A549 (cell line): ENCODE results near the gene COQ10A. TPM values are rescaled to one million over a fixed set of nuclear protein-coding genes. Genes with fewer than 3 reads are reported as not detected.

Experiments
- ATAC-seq, 2 experiments: fragments of 200-7000 bp in 1 of 2; fragments of >200 bp in 1 of 2; cut with Nextera tagmentation in 1 of 2; cut with Tn5 transposase in 1 of 2; 3 replicates each; pipeline versions ENCODE4 v1.8.0 to v1.9.1; 2018 to 2020; ENCODE audit warnings: mild to moderate bottlenecking in 1 of 2, moderate library complexity in 1 of 2
- CTCF ChIA-PET: fragments of 300-600 bp; sonication (Branson Sonifier 250); formaldehyde crosslinking; extraction: SDS; loops from one replicate; lab custom pipeline; 2021; ENCODE audit warnings: antibody characterized with exemption, inconsistent platforms; lab: Yijun Ruan, JAX
- POLR2A ChIA-PET: fragments of 350-600 bp; formaldehyde crosslinking; extraction: SDS; loops from one replicate; lab custom pipeline; 2021; ENCODE audit warnings: antibody characterized with exemption, inconsistent platforms; lab: Yijun Ruan, JAX
- DNase-seq, 2 experiments: peaks; one replicate each; pipeline versions ENCODE4 v3.0.0 to v3.0.0-alpha.2; 2011 to 2016; ENCODE audit warnings: low read depth in 1 of 2, low spot score in 1 of 2
- FAIRE-seq: peaks from 2 replicates; lab custom pipeline; 2011; peaks lifted over from hg19 to GRCh38; lab: Jason Lieb, UNC
- H3K27ac ChIP-seq, 2 experiments: fragments of >200 bp; sonication (Bioruptor Twin); formaldehyde crosslinking; 3 replicates each; pipeline ENCODE4 v1.5.1; 2016 to 2017
- H3K4me1 ChIP-seq: fragments of >200 bp; sonication (Bioruptor Twin); formaldehyde crosslinking; 3 replicates; pipeline ENCODE4 v1.6.1; 2016
- H3K4me2 ChIP-seq: fragments of >200 bp; sonication (Bioruptor Twin); formaldehyde crosslinking; 3 replicates; pipeline ENCODE4 v1.6.1; 2016
- H3K4me3 ChIP-seq: fragments of >200 bp; sonication (Bioruptor Twin); formaldehyde crosslinking; 3 replicates; pipeline ENCODE4 v1.5.1; 2016
- H3K9me3 ChIP-seq: fragments of >200 bp; sonication (Bioruptor Twin); formaldehyde crosslinking; 3 replicates; pipeline ENCODE4 v1.6.1; 2016
- BHLHE40 ChIP-seq: IDR thresholded peaks from 2 replicates; pipeline ENCODE4 v1.6.1; 2012; ENCODE audit warnings: low read depth, low read length, inconsistent platforms
- CHD4 ChIP-seq: fragments of 200-600 bp; sonication (generic); IDR thresholded peaks from 2 replicates; pipeline ENCODE4 v1.6.1; 2016; ENCODE audit warnings: antibody characterized with exemption, mild to moderate bottlenecking, borderline replicate concordance
- EHMT2 ChIP-seq: fragments of 200-600 bp; sonication (generic); IDR thresholded peaks from 2 replicates; pipeline ENCODE4 v1.6.1; 2016; ENCODE audit warnings: antibody characterized with exemption, low read depth, mild to moderate bottlenecking, moderate library complexity
- EP300 ChIP-seq, 2 experiments: fragments of >200 bp; sonication (Bioruptor Twin); formaldehyde crosslinking; IDR thresholded peaks; 2 replicates in 1 of 2; 3 replicates in 1 of 2; pipeline ENCODE4 v1.6.1; 2016 to 2017
- FOSB ChIP-seq: fragments of 250-450 bp; sonication (Bioruptor Pico); IDR thresholded peaks from 2 replicates; pipeline ENCODE4 v1.5.0; 2020; ENCODE audit warnings: mild to moderate bottlenecking, moderate library complexity
- FOSL2 ChIP-seq, 2 experiments: fragments of 450-650 bp in 1 of 2; fragments of >200 bp in 1 of 2; sonication (Bioruptor Twin) in 1 of 2; formaldehyde crosslinking; IDR thresholded peaks; 2 replicates each; pipeline versions ENCODE4 v1.5.0 to v1.6.1; 2016 to 2020; ENCODE audit warnings: mild to moderate bottlenecking in 1 of 2, moderate library complexity in 1 of 2
- HDAC2 ChIP-seq: fragments of 200-600 bp; sonication (generic); IDR thresholded peaks from 2 replicates; pipeline ENCODE4 v1.6.1; 2016
- HOXA7 ChIP-seq: fragments of 250-450 bp; sonication (Bioruptor Pico); IDR thresholded peaks from 2 replicates; pipeline ENCODE4 v1.5.0; 2020; ENCODE audit warnings: mild to moderate bottlenecking, moderate library complexity
- HOXB13 ChIP-seq: fragments of 250-450 bp; sonication (Bioruptor Pico); IDR thresholded peaks from 2 replicates; pipeline ENCODE4 v1.5.0; 2020; ENCODE audit warnings: low read depth, mild to moderate bottlenecking, moderate library complexity
- JUN ChIP-seq, 2 experiments: fragments of >200 bp; sonication (Bioruptor Twin); formaldehyde crosslinking; IDR thresholded peaks; 2 replicates in 1 of 2; 3 replicates in 1 of 2; pipeline ENCODE4 v1.6.1; 2016 to 2017
- JUNB ChIP-seq: fragments of >200 bp; sonication (Bioruptor Twin); formaldehyde crosslinking; IDR thresholded peaks from 2 replicates; pipeline ENCODE4 v1.6.1; 2016
- KDM5A ChIP-seq: fragments of 200-600 bp; sonication (generic); IDR thresholded peaks from 2 replicates; pipeline ENCODE4 v1.6.1; 2016; ENCODE audit warnings: antibody characterized with exemption, mild to moderate bottlenecking
- MAFK ChIP-seq: fragments of 450-650 bp; IDR thresholded peaks from 2 replicates; pipeline ENCODE4 v1.6.1; 2014; ENCODE audit not compliant: partially characterized antibody
- NPAS2 ChIP-seq: fragments of 250-450 bp; sonication (Bioruptor Pico); IDR thresholded peaks from 2 replicates; pipeline ENCODE4 v1.8.0; 2022; ENCODE audit warnings: mild to moderate bottlenecking, moderate library complexity, borderline replicate concordance
- PHF8 ChIP-seq: fragments of 200-600 bp; sonication (generic); IDR thresholded peaks from 2 replicates; pipeline ENCODE4 v1.6.1; 2016; ENCODE audit warnings: low read depth, mild to moderate bottlenecking, antibody characterized with exemption, moderate library complexity, borderline replicate concordance
- POLR2AphosphoS2 ChIP-seq: conservative IDR thresholded peaks from 2 replicates; pipeline ENCODE4 v1.6.1; 2012; ENCODE audit warnings: low read length, improper control_type of control experiment, inconsistent platforms
- RAD21 ChIP-seq, 2 experiments: fragments of >200 bp in 1 of 2; sonication (Bioruptor Twin) in 1 of 2; formaldehyde crosslinking in 1 of 2; IDR thresholded peaks in 1 of 2; conservative IDR thresholded peaks in 1 of 2; 2 replicates in 1 of 2; 3 replicates in 1 of 2; pipeline ENCODE4 v1.6.1; 2012 to 2018; ENCODE audit warnings: inconsistent platforms in 1 of 2
- TP53 ChIP-seq: fragments of 250-450 bp; sonication (Bioruptor Pico); IDR thresholded peaks from 2 replicates; pipeline ENCODE4 v1.5.0; 2021; ENCODE audit warnings: mild to moderate bottlenecking, moderate library complexity
- ZNF302 ChIP-seq: fragments of 250-450 bp; sonication (Bioruptor Pico); IDR thresholded peaks from 2 replicates; pipeline ENCODE4 v1.9.0; 2021; ENCODE audit warnings: inconsistent platforms, mild to moderate bottlenecking, moderate library complexity
- ZSCAN20 ChIP-seq: fragments of 250-450 bp; sonication (Bioruptor Pico); IDR thresholded peaks from 2 replicates; pipeline ENCODE4 v1.8.0; 2022; ENCODE audit warnings: mild to moderate bottlenecking, moderate library complexity
- WGBS: methylation state at CpG from one replicate; pipeline ENCODE4 v1.1.6; 2017; ENCODE audit errors: missing lambda C conversion rate; 5-methylcytosine and 5-hydroxymethylcytosine counted together
- polyA plus RNA-seq, 4 experiments: library from polyadenylated mRNA; depleted of rRNA in 3 of 4; stranded (reverse); fragments of >200 nt; fragmentation: RNase III in 1 of 4; extraction: RNeasy Plus Mini Kit Qiagen cat#74134 plus additional on column Dnase treatment in 1 of 4; gene quantifications; 2 replicates in 3 of 4; 3 replicates in 1 of 4; pipeline ENCODE4 v1.2.3, GENCODE V29; 2011 to 2017
- TF ChIP-seq, protein P1 (sequence below): IDR thresholded peaks from 2 replicates; pipeline ENCODE4 v1.6.1; 2012
- TF ChIP-seq, protein P2 (sequence below): fragments of 250-450 bp; sonication (Bioruptor Pico); IDR thresholded peaks from 2 replicates; pipeline ENCODE4 v1.5.0; 2020; ENCODE audit warnings: low read depth, mild to moderate bottlenecking, moderate library complexity
- TF ChIP-seq, protein P3 (sequence below): fragments of 150-350 bp; IDR thresholded peaks from 2 replicates; pipeline ENCODE4 v1.6.1; 2014; ENCODE audit warnings: low read depth, mild to moderate bottlenecking, low read length
- TF ChIP-seq, protein P4 (sequence below): fragments of 450-650 bp; IDR thresholded peaks from 2 replicates; pipeline ENCODE4 v1.6.1; 2014; ENCODE audit warnings: antibody characterized with exemption
- TF ChIP-seq, protein P5 (sequence below): IDR thresholded peaks from 2 replicates; pipeline ENCODE4 v1.6.1; 2012
- TF ChIP-seq, protein P6 (sequence below): fragments of >200 bp; sonication (Bioruptor Twin); formaldehyde crosslinking; IDR thresholded peaks from 3 replicates; pipeline ENCODE4 v1.6.1; 2016
- TF ChIP-seq, protein P7 (sequence below): fragments of >200 bp; sonication (Bioruptor Twin); formaldehyde crosslinking; IDR thresholded peaks from 2 replicates; pipeline ENCODE4 v1.6.1; 2016

Gene COQ10A
- polyA plus RNA-seq, 2 of the 4 experiments (the other 2 are of a cell fraction) = 23.5 to 40.9 TPM

DNA sequence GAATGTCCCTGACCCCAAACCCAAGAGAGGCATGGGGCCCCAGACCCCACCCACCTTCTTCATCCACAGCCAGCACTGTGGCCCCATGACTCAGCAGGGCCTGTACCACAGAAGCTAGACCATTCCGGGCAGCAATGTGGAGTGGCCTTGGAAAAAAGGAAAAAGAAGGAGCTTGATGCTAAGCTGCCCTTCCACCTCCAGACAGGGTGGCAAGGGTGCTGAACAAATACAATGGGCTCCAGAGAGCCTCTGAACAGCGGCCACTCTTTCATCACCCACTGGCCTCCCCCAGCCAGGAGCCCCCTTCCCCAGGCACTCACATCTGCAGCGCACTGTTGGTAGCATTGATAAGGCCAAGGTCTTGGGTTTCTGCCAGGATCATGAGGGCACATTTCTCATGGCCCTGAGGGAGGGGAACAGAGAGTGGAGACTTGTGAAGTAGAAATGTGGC, 23.0 kb upstream of the COQ10A start:
- Histone ChIP-seq H3K4me3 (no peak overlapping the region), H3K4me1 (peaks cover 19% of the 10 kb centered on the region), H3K27ac (peak overlapping the region; percentile 13 to 59; a peak in 2 of 6 replicates), H3K9me3 (no peaks in the 10 kb centered on the region), H3K4me2 (no peak overlapping the region)
- POLR2A ChIA-PET = no interaction called here
- no peak for TF ChIP-seq TP53 (CRISPR knock-in tag)
- TF ChIP-seq PHF8 = no peak
- no peak for TF ChIP-seq ZSCAN20 (CRISPR knock-in tag)
- no peak for TF ChIP-seq KDM5A
- no peak for TF ChIP-seq CHD4
- TF ChIP-seq ZNF302 = no peak
- no peak for TF ChIP-seq HDAC2
- no peak for TF ChIP-seq NPAS2 (CRISPR knock-in tag)
- TF ChIP-seq RAD21 (conservative IDR thresholded peaks at IDR 0.05 in 1 of 2, IDR thresholded peaks at IDR 0.05 in 1 of 2) = no peak
- no peak for TF ChIP-seq BHLHE40
- TF ChIP-seq, protein P1, sequence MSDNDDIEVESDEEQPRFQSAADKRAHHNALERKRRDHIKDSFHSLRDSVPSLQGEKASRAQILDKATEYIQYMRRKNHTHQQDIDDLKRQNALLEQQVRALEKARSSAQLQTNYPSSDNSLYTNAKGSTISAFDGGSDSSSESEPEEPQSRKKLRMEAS = no peak
- no peak for TF ChIP-seq HOXA7 (CRISPR knock-in tag)
- no peak for TF ChIP-seq EHMT2
- no peak for TF ChIP-seq FOSB (CRISPR knock-in tag)
- ATAC-seq (peak in 1 of 2 experiments; percentile 12; a peak in 3 of 6 replicates), FAIRE-seq (no peak), DNase-seq (no peak)
- WGBS = 59% methylated on average over 3 of the region's 3 CpGs
- CTCF ChIA-PET = interaction anchor here (1.2 to 8.4 kb wide), 5 partner anchors 7 to 16 kb away, joined by 3 to 101 read pairs (median 4); partner anchors contain the start of gene ANKRD52

DNA sequence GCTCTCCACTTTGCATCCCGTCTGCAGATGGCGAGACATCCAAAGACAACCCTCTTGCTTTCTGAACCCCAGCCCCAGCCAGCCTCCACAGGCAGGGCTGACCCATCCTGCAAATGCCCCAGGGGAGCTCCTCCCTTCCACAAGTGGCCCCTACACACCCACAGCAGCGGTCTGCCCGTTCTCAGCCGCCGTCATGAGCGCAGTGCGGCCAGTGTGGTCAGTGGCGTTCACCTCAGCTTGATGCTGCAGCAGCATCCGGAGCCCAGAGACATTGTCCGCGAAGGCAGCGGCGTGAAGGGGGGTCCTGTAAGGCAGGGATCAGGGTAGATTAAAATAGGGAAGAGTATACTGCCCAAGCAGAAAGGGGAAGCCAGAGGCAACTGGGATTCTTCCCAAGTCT, 22.2 kb upstream of the COQ10A start:
- DNase-seq (no peak), ATAC-seq (no peak), FAIRE-seq (no peak)
- Histone ChIP-seq H3K4me3 (no peak overlapping the region), H3K9me3 (no peaks in the 10 kb centered on the region), H3K4me1 (peaks cover 19% of the 10 kb centered on the region), H3K27ac (no peak overlapping the region), H3K4me2 (no peak overlapping the region)
- TF ChIP-seq, protein P2, sequence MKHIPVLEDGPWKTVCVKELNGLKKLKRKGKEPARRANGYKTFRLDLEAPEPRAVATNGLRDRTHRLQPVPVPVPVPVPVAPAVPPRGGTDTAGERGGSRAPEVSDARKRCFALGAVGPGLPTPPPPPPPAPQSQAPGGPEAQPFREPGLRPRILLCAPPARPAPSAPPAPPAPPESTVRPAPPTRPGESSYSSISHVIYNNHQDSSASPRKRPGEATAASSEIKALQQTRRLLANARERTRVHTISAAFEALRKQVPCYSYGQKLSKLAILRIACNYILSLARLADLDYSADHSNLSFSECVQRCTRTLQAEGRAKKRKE (CRISPR knock-in tag) = no peak
- TF ChIP-seq MAFK (no peak), FOSL2 (IDR thresholded peaks at IDR 0.05) (no peak), FOSL2 (CRISPR knock-in tag; IDR thresholded peaks at IDR 0.05) (no peak), RAD21 (conservative IDR thresholded peaks at IDR 0.05 in 1 of 2, IDR thresholded peaks at IDR 0.05 in 1 of 2) (no peak), JUNB (no peak)
- POLR2A ChIA-PET = no interaction called here
- CTCF ChIA-PET = interaction anchor here (0.6 to 8.4 kb wide), 6 partner anchors 8 to 26 kb away, joined by 3 to 101 read pairs (median 3); partner anchors contain the start of gene ANKRD52
- WGBS = 96% methylated on average over 14 of the region's 14 CpGs

DNA sequence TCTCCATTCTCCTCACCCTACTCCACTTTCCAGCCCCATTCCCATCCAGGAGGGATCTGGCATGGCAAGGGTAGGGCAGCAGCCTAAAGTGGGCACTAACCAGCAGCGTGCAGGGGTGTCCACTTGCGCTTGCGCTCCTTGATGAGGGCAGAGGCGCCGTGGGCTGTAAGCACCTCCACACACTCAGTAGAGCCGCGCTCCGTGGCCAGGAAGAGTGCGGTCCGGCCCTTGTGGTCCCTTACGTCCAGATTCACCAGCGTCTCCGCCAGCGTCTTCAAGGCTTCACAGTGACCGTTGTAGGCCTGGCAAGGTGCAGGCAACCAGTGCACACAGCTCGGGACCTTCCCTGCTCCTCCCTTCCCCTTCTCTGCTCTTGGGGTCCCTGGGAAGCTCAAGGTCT, 18.8 kb upstream of the COQ10A start:
- Histone ChIP-seq H3K4me2 (no peak overlapping the region), H3K4me3 (no peak overlapping the region), H3K27ac (no peak overlapping the region), H3K4me1 (peaks cover 19% of the 10 kb centered on the region), H3K9me3 (no peaks in the 10 kb centered on the region)
- WGBS = 95% methylated on average over 16 of the region's 16 CpGs
- FAIRE-seq (no peak), ATAC-seq (no peak; a peak in 1 of 6 replicates), DNase-seq (no peak)
- ChIA-PET POLR2A (interaction anchor here (0.7 kb wide), 1 partner anchor 85 kb away, joined by 4 read pairs; no protein-coding TSS in a partner anchor), CTCF (interaction anchor here (0.5 to 14.6 kb wide), 8 partner anchors 9 to 113 kb away, joined by 3 to 146 read pairs (median 6); partner anchors contain the start of genes ANKRD52, COQ10A and SMARCC2)
- no peak for TF ChIP-seq POLR2AphosphoS2
- TF ChIP-seq, protein P3, sequence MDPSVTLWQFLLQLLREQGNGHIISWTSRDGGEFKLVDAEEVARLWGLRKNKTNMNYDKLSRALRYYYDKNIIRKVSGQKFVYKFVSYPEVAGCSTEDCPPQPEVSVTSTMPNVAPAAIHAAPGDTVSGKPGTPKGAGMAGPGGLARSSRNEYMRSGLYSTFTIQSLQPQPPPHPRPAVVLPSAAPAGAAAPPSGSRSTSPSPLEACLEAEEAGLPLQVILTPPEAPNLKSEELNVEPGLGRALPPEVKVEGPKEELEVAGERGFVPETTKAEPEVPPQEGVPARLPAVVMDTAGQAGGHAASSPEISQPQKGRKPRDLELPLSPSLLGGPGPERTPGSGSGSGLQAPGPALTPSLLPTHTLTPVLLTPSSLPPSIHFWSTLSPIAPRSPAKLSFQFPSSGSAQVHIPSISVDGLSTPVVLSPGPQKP = no peak
- TF ChIP-seq, protein P4, sequence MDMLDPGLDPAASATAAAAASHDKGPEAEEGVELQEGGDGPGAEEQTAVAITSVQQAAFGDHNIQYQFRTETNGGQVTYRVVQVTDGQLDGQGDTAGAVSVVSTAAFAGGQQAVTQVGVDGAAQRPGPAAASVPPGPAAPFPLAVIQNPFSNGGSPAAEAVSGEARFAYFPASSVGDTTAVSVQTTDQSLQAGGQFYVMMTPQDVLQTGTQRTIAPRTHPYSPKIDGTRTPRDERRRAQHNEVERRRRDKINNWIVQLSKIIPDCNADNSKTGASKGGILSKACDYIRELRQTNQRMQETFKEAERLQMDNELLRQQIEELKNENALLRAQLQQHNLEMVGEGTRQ = no peak
- TF ChIP-seq, protein P5, sequence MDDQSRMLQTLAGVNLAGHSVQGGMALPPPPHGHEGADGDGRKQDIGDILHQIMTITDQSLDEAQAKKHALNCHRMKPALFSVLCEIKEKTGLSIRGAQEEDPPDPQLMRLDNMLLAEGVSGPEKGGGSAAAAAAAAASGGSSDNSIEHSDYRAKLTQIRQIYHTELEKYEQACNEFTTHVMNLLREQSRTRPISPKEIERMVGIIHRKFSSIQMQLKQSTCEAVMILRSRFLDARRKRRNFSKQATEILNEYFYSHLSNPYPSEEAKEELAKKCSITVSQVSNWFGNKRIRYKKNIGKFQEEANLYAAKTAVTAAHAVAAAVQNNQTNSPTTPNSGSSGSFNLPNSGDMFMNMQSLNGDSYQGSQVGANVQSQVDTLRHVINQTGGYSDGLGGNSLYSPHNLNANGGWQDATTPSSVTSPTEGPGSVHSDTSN = no peak
- TF ChIP-seq, protein P6, sequence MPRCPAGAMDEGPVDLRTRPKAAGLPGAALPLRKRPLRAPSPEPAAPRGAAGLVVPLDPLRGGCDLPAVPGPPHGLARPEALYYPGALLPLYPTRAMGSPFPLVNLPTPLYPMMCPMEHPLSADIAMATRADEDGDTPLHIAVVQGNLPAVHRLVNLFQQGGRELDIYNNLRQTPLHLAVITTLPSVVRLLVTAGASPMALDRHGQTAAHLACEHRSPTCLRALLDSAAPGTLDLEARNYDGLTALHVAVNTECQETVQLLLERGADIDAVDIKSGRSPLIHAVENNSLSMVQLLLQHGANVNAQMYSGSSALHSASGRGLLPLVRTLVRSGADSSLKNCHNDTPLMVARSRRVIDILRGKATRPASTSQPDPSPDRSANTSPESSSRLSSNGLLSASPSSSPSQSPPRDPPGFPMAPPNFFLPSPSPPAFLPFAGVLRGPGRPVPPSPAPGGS = no peak
- TF ChIP-seq ZNF302 = no peak
- TF ChIP-seq, protein P7, sequence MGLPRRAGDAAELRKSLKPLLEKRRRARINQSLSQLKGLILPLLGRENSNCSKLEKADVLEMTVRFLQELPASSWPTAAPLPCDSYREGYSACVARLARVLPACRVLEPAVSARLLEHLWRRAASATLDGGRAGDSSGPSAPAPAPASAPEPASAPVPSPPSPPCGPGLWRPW = no peak
- TF ChIP-seq, protein P2 (CRISPR knock-in tag) = no peak
- no peak for TF ChIP-seq CHD4
- no peak for TF ChIP-seq JUNB
- no peak for TF ChIP-seq EP300 (IDR thresholded peaks at IDR 0.05)
- no peak for TF ChIP-seq JUN (IDR thresholded peaks at IDR 0.05)
- TF ChIP-seq HOXB13 (CRISPR knock-in tag) = no peak
